Type B pancreatic cell (in vitro differentiated cells): Measurements from ENCODE around the gene GPX1. TPM values are rescaled to one million over a fixed set of nuclear protein-coding genes. Genes with fewer than 3 reads are reported as not detected.

ENCODE experiments used
- DNase-seq: peaks from one replicate; pipeline ENCODE4 v3.0.0; 2021; ENCODE audit warnings: mixed read lengths; ENCODE audit not compliant: unreplicated experiment; ENCODE audit errors: extremely low spot score
- H3K27ac Mint-ChIP-seq: 2 replicates; pipeline ENCODE4 v1.8.0; 2021; ENCODE audit warnings: mild to moderate bottlenecking, mixed read lengths
- H3K27me3 Mint-ChIP-seq: 2 replicates; pipeline ENCODE4 v1.8.0; 2021; ENCODE audit warnings: mixed read lengths
- H3K36me3 Mint-ChIP-seq: 2 replicates; pipeline ENCODE4 v1.8.0; 2021; ENCODE audit warnings: mixed read lengths
- H3K4me1 Mint-ChIP-seq: one replicate; pipeline ENCODE4 v1.8.0; 2021; ENCODE audit warnings: mixed read lengths; ENCODE audit not compliant: unreplicated experiment
- H3K4me3 Mint-ChIP-seq: 2 replicates; pipeline ENCODE4 v1.8.0; 2021; ENCODE audit warnings: mild to moderate bottlenecking, mixed read lengths
- H3K9me3 Mint-ChIP-seq: 2 replicates; pipeline ENCODE4 v1.8.0; 2021; ENCODE audit warnings: mixed read lengths
- CTCF ChIP-seq: fragments of 200-600 bp; sonication (generic); conservative IDR thresholded peaks from 2 replicates; pipeline ENCODE4 v1.5.0; 2021; ENCODE audit warnings: antibody characterized with exemption, mild to moderate bottlenecking
- total RNA-seq: library from RNA; stranded (reverse); gene quantifications from 2 replicates; pipeline ENCODE4 v1.2.1, GENCODE V29; 2021; ENCODE audit warnings: low replicate concordance

Gene GPX1
- total RNA-seq, 1 donor from 2014 or later, result 132 TPM

GRCh38 chr3:49313896-49314688 lies 44.1 kb downstream of the GPX1 start:
- no peak overlapping the region for H3K27ac Mint-ChIP-seq
- DNase-seq, result no peak
- no peak overlapping the region for H3K4me3 Mint-ChIP-seq
- H3K4me1 Mint-ChIP-seq, result no peaks in the 10 kb centered on the region
- H3K9me3 Mint-ChIP-seq, result no peaks in the 10 kb centered on the region
- peaks cover 19% of the 10 kb centered on the region for H3K36me3 Mint-ChIP-seq
- no peak for TF ChIP-seq CTCF
- no peaks in the 10 kb centered on the region for H3K27me3 Mint-ChIP-seq

- no peak for DNase-seq
- H3K4me3 Mint-ChIP-seq, result no peak overlapping the region
- TF ChIP-seq CTCF, result no peak
- no peak overlapping the region for H3K27ac Mint-ChIP-seq
- no peaks in the 10 kb centered on the region for H3K9me3 Mint-ChIP-seq
- peaks cover 17% of the 10 kb centered on the region for H3K36me3 Mint-ChIP-seq
- H3K27me3 Mint-ChIP-seq, result no peaks in the 10 kb centered on the region
- H3K4me1 Mint-ChIP-seq, result no peaks in the 10 kb centered on the region
Observed at GRCh38 chr3:49311283-49311682, 46.9 kb downstream of the GPX1 start.

GRCh38 chr3:49310677-49311076 lies 47.5 kb downstream of the GPX1 start:
- no peak overlapping the region for H3K27ac Mint-ChIP-seq
- H3K27me3 Mint-ChIP-seq, result no peaks in the 10 kb centered on the region
- TF ChIP-seq CTCF, result no peak
- H3K4me3 Mint-ChIP-seq, result no peak overlapping the region
- no peaks in the 10 kb centered on the region for H3K4me1 Mint-ChIP-seq
- peaks cover 17% of the 10 kb centered on the region for H3K36me3 Mint-ChIP-seq
- DNase-seq, result no peak
- H3K9me3 Mint-ChIP-seq, result no peaks in the 10 kb centered on the region

Other genes starting within 250 kb of the GPX1 start
- 83.0 and 86.4 TPM in 2 replicates for gene USP19, start 237.5 kb downstream of the GPX1 start, total RNA-seq
- 277 and 316 TPM in 2 replicates for gene LAMB2, start 225.3 kb downstream of the GPX1 start, total RNA-seq
- gene CCDC71, start 192.0 kb downstream of the GPX1 start, total RNA-seq, result 27.4 and 28.5 TPM in 2 replicates
- 42.1 and 57.6 TPM in 2 replicates for gene KLHDC8B, start 186.8 kb downstream of the GPX1 start, total RNA-seq
- gene C3orf62, start 81.1 kb downstream of the GPX1 start, total RNA-seq, result 5.6 and 10.7 TPM in 2 replicates
- gene USP4, start 18.3 kb downstream of the GPX1 start, total RNA-seq, result 48.1 and 48.8 TPM in 2 replicates
- gene RHOA, start 53.6 kb upstream of the GPX1 start, total RNA-seq, result 300 and 325 TPM in 2 replicates
- gene TCTA, start 54.1 kb upstream of the GPX1 start, total RNA-seq, result 25.0 and 31.4 TPM in 2 replicates
- gene AMT, start 64.1 kb upstream of the GPX1 start, total RNA-seq, result 12.5 and 21.6 TPM in 2 replicates
- gene NICN1, start 71.0 kb upstream of the GPX1 start, total RNA-seq, result 16.2 and 27.1 TPM in 2 replicates
- gene DAG1, start 111.9 kb upstream of the GPX1 start, total RNA-seq, result 84.3 and 126 TPM in 2 replicates
- 3.9 and 4.0 TPM in 2 replicates for gene BSN, start 196.1 kb upstream of the GPX1 start, total RNA-seq